ENCODE data around the gene CRYL1. TPM values are rescaled to one million over a fixed set of nuclear protein-coding genes. Genes with fewer than 3 reads are reported as not detected.

Gene CRYL1
- total RNA-seq, 1 donor from 2014 or later: 68.8 TPM

DNA sequence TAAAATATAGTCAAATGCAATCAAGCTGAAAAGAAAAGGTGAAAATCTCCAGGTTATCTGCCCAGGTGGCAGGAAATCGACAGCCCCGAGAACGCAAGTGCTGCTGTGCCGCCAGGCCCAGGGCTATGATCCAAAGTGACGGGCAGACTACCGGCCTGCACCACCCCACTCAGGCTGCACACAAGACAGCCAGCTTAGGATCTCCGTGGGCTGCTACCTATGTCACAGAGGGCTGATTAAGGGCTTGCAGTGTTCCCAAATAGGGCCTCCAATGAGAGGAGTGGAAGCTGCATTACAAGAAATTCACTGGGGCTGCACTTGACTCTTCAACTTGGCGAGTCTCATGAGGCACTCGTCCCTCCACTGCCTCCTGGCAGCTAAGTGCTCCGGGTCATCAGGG, 121.8 kb downstream of the CRYL1 start:
- DNase-seq (ENCODE audit: extremely low read depth, low read depth, low spot score): no peak

DNA sequence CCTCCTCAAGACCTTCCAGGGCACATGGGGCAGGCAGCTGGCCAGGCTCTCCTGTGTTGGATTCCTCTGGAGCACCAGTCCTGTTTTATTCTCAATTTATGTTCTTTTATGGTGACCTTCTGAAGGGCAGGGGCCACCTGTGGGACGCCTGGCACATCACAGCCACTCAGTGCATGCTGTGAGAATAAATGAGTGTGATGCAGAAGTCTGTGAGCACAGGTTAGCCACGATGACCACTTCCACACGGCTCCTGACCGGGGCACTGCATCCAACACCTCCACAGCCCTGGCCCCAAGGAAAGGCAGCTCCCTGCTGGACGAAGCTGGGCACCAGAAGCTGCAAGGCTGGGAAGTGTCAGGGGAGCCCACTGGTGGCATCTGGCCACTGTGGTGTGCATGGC, 122.8 kb downstream of the CRYL1 start:
- DNase-seq (ENCODE audit: extremely low read depth, low read depth, low spot score): no peak

DNA sequence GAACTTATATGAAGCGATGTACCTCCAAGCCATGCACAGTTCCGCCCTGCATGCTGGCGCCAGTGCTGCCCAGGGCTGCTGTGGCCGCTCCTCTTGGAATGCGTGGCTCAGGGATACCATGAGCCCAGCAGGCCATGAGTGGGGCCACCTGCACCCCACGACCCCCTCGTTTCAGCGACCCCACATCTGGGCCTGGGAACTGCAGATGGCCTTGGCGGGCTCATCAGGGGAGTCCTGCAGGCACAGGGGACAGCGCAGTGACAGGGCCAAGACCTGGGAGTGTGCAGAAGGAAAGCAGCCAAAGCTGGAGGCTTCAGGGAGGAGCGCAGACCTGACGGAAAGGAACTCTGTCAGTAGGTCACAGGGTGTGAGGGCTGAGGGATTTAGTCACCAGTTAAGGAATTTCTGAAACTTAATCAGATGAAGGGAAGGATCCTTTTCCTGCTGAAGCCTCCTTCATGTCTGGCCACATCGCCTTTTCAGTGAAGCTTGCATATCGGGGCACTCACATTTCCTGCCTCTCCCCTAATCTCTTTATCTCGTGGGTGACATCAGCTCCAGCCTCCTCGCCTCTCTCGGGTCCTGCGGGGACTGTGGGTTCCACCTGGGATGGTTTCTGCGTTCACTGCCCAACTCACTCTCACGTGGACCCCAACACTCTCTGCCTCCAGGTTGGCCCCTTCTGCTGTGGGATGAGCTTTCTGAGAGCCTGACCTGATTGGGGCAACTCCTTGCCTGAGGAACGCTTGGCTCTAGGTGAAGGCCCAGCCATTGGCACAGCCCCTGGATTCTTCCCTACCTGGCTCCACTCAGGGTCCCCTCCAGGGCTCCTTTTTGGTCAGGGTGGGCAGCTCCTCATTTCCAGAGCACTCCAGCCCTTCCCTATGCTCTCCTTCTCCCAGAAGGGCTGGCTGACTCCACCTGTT, 123.5 kb downstream of the CRYL1 start:
- no peak for DNase-seq (ENCODE audit: extremely low read depth, low read depth, low spot score)

DNA sequence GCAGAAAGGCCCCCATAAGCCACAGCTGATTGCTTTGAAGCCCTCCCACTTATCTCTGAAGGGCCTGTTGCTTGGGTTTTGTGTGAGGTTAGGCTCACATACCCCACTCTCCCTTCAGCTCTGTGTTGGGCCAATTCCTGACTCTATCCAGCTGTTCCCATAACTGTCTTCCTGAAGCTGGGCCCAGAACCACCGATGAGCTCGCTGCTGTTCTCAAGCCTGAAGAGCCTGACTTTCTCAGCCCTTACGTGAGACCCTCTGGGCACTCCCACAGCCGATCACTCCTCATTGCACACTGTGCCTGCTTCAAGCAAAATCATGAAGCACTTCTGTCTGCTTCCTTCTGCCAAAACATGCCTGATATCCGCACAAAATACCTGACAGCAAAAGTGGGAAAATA, 124.1 kb downstream of the CRYL1 start:
- DNase-seq (ENCODE audit: extremely low read depth, low read depth, low spot score): no peak

DNA sequence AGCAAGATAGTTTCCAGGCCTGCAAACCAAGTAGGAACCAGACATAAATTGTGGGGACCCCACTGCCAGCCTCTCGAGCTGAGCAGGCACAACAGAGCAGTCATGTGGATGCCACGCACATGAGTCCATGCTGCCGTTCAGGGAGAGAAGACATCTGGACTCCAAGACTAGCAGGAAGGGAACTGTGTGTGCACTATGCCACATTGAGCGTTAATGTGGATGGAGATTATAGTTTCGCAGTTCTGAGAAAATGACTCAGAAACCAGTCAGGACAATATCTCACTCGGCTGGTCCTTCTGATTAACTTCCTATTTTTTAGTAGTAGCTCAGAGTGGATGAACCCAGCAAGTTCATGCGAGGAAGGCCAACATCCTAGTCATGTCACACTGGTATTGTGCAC, 124.9 kb downstream of the CRYL1 start:
- no peak for DNase-seq (ENCODE audit: extremely low read depth, low read depth, low spot score)

DNA sequence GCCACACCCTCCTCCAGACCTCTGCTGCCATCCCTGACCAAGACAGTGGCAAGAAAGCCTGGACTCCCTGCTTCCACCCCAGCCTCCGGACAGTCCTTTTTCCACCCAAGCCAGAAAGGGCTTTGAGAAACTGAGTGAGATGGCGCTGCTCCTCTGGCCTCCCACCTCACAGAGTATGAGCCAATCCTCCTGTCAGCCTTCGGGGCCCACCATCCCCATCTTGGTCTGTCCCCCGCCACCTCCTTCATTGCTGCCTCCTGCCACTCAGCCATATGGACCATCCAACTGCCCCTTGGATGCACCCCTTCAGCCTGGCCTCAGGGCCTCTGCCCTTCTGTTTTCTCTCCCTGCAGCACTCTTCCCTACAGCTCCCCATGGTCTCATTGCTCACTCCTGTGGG, 125.7 kb downstream of the CRYL1 start:
- DNase-seq (ENCODE audit: extremely low read depth, low read depth, low spot score): no peak

DNA sequence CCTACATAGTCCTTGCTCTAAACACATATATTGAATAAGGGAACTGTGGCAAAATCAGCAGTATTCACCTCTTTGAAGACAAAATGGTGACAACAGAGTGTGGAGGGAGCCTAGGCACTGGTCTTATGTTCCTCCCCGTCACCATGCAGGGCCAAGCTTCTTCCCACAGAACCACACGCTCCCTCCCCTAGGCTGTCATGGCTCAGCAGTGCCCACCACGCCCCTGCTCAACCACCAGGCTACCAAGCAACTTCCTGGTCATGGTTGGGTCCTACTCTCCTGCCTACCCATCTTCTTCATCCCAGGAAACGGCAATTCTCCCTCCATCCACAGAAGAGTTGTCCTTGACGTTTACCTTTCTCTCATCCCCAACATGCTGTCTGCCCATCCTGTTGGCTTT, 126.1 kb downstream of the CRYL1 start:
- no peak for DNase-seq (ENCODE audit: extremely low read depth, low read depth, low spot score)

DNA sequence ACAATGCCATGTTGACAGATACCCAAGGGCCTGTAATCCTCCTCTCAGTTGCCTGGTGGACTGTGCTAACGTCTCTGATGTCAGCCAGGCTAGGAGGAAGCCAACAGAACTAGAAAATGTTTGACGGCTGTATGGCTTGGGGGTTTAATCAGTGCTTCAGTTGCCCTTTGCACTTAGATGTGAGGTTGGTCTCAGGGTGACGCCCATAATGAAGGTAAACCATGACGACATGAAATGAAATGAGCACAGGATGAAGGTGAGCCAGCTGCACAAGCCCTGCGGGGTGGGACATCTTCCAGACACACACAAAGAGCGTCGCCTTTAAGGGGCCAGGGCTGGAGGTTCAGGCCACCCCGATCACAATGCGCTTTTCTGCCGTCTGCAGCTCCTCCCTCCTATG, 127.2 kb downstream of the CRYL1 start:
- no peak for DNase-seq (ENCODE audit: extremely low read depth, low read depth, low spot score)

DNA sequence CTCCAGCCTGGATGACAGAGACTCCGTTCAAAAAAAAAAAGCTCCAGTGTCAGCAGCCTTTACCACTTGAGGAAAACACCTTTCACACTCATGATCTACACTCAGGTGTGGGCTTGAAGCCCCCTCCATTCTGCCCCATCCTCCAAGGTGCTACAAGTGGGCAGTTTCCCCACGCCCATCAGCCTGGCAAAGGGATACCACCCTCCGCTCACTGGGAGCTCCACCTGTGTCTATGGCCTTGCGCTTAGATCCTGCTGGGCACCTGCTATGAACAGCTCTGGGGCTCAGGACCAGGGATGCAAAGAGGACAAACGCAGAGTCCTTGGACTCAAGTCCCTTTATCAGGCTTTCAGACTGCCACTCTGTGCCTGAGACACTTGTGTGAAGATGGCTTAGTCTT, 127.8 kb downstream of the CRYL1 start:
- no peak for DNase-seq (ENCODE audit: extremely low read depth, low read depth, low spot score)

DNA sequence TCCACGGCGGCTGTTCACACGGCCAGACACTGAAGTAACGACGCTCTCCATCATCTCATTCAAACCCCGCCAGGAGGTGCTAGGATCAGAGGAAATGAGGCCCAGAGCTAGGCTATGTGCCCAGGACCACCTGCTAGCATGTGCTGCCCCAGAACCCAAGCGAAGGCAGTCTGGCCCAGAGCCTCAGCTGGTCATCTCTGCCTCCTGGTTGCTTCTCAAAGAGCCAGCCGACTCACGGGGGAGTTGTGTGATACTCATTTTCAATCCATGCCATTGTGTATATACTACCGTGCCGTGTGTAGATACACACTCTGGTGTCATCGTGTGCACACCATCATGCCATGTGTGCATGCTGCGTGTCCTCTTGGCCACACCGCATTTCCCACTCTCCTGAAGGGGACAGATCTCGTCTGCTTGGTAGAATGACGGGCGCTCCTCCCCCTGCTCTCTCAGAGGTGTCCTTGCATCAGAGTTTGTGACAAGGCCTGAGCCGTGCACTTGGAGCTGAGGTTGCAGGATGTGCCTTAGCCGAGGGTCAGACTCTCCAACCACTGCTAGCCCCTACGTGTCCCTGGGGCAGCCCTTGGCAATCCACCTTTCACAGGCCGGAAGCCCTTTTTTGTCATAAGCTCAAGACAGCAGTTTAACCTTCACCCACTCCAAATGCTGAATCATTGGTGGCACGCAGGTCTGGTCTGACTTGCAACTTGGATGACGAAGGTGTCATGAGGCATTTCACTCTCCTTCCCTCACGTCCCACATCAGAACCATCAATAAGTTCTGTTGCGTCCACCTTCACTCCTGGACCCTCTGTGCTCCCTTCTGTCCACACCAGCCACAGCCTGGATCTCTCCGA, 130.4 kb downstream of the CRYL1 start:
- DNase-seq (ENCODE audit: extremely low read depth, low read depth, low spot score): no peak

DNA sequence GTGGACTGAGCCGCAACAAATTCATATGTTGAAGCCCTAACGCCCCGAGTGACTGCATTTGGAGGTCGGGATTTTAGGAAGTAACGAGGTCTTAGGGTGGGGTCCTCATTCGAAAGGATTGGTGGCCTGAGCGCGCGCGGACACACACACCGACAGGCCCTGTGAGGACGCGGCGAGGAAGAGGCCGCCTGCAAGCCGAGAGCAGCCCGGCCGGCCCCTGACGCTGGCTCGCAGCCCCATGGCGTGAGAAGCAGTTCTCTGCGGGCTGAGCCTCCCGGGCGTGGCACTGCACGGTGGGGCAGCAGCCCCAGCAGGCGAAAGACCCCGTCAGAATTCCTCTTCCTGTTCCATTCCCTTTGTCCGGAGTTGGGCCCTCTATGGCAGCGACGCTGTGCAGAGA, 131.2 kb downstream of the CRYL1 start:
- DNase-seq (ENCODE audit: extremely low read depth, low read depth, low spot score): no peak

DNA sequence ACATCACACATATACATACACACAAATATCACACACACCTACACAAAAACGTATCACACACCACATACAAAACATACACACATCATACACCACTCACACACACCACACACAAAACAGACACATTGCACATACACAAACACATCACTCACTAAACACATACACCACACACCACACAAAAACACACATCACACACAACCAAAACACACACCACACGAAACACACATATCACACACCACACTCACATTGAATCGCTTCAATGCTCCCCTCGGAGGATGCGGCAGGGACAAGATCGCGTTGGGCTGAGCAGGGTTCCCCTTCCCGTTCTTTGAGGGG, 131.5 kb downstream of the CRYL1 start:
- DNase-seq (ENCODE audit: extremely low read depth, low read depth, low spot score): no peak

DNA sequence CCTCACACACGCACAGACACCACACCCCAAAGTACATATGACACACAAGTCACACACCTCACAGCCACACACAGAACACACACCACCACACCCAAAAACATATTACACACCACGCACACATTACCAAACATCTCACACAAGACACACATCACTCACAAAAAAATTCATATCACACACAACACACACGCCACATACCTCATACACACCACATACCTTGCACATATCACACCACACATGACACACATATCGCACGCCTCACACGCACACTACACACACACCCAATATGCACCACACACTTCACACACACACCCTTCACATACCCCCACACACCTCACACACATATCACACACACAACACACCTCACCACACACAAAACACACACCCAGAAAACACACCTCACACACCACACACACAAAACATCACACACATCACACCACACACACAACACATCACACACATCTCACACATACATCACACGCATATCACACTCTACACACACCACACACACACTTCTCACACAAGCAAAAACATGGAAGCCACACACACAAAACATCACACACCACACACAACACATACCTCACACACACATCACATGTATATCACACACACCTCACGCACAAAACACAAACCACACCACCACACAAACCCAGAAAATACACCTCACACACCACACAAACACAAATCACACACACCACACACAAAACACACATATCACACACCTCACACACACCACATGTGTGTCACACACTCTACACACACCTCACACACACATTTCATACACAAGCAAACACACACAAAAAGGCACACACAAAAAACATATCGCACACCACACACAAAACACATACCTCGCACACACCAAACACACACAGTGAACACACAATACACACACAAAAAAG, 132.1 kb downstream of the CRYL1 start:
- no peak for DNase-seq (ENCODE audit: extremely low read depth, low read depth, low spot score)

DNA sequence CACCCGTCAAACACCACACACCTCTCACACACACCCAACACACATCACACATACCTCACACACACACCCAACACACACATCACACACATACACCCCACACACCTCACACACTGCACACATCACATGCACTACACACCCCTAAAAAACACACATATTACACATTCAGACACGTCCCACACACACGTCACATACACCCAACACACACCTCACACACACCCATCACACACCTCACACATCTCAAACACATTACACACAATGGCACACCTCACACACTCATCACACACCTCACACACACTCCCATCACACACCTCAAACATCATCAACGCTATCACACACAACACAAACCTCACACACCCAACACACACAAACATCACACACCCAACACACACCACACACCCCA, 133.1 kb downstream of the CRYL1 start:
- DNase-seq (ENCODE audit: extremely low read depth, low read depth, low spot score): no peak

DNA sequence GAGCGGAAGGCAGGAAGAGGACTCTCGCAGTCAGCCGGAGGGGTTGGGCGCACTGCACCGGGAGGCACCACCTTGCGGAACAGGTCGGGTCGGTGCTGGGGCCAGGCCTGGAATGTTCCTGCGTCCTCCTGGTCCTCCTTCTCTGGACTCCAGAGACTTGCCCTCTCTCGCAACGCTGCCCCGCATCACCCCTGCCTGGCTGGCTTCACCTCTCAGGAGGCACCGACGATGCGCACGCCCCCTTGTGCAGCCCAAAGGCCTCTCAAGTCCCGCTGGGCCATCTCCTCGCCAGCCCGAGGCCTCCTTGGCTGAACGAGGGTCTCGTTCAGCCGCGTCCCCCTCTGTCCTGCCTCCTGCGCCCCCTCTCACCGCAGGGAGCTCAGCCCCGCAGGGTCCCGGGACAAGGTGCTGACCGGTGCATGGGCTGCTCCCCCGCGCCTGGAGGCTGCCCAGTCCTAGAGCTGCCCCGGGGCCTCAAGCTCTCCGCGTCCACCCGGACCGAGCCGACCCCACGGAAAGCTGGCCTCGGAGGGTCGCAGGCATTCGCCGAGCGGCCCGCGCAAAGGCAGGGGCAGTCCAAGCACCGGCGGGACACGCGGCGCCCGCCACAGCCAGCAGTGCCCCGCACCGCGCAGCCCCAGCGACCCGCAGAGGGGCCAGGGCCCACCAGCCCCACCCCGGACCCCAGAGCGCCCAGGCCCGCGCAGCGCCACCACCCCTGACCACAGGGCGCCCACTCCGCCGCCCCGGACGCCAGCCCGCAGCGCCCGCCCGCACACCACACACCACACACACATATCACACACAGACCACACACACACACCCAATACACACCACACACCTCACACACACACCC, 133.8 kb downstream of the CRYL1 start:
- DNase-seq (ENCODE audit: extremely low read depth, low read depth, low spot score): no peak

DNA sequence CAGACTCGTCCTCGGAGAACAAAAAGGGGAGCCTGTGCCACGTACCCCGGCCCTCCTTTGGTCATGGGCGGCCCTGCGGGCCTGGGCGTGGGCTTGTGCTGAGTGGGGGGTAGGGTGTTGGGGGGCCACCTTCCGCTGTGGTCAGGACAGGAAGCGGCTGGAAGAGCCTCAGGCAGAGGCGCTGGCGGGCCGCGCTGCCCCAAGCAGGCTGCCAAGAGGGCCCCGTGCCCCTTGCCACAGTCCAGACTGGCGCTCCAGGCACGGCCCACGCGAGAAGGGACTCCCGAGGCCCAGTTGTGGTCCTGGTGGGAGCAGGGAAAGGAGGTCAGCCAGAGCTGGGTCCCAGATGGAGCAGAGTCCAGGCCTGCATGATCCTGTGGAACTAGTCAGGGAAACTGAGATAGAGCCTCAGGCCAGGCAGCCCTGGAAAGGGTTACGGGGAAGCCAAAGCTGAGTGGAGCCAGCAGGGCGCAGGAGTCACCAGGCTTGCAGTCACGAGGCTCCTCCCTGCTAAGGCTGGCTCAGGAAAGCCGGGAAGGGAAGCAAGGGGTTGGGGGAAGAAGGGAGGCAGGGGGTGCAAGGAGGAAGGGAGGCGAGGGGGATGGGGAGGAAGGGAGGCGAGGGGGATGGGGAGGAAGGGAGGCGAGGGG, 135.0 kb downstream of the CRYL1 start:
- DNase-seq (ENCODE audit: extremely low read depth, low read depth, low spot score): no peak

DNA sequence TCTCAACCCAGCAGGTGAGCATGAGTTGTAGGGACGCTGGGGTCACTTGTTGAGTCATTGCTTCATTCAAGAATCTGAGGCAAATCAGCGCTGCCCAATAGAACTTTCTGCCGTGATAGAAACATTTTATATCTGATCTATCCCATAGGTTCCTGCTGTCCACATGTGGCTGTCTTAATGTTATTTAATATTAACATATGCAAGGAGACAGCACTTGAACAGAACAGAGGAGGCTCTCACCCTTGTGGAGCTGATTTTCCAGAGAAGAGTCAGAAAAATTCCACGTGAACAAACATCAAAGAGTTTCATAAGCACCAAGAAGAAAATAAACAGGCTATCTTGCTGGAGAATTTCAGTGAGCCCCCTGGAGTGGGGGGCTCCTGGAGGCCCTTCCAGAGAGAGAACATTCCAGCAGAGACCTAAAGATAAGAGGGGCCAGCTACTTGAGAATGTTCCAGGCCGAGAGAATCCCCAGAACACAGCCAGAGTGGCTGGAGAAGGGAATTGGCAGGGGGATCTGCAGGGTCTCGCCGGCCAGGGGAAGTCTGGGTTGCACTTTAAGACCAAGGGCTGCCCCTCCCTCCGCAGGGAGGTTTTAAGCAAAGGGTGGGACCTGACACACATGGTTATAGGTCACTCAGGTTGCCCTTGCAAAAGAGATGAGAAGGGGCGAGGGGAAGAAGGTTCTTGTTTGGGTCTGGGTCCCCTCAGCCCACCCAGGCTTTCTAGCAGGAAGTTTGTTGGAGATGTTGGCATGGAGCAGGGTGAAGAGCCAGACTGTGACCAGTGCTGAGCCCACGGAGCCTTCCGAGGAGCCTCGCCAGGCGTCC, 135.7 kb downstream of the CRYL1 start:
- DNase-seq (ENCODE audit: extremely low read depth, low read depth, low spot score): no peak

DNA sequence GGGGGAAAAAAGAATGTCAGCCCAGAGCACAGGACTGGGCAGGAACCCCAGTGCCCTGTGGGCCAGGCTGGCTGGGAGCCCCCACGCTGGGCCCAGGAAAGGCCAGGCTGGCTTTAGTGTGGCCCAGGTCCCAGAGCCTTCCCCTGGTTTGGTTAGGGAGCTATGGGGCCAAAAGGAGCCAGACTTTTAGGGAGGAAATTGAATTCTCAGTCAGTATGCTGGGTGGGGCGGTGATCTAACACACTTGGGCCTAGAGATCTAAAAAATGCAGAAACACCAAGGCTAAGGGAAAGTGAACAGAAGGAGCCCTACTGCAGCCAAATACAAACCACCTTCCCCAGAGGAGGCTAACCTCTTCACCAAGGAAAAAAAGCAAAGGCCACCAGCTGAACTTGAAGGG, 137.5 kb downstream of the CRYL1 start:
- no peak for DNase-seq (ENCODE audit: extremely low read depth, low read depth, low spot score)
